ENCODE results near the gene CALN1. TPM values are rescaled to one million over a fixed set of nuclear protein-coding genes. Genes with fewer than 3 reads are reported as not detected.

Gene CALN1
- total and polyA plus RNA-seq, 3 donors from 2014 or later, result 4.3 to 6.2 (median 4.4) TPM

- Histone ChIP-seq H3K27me3 (no peaks in the 10 kb centered on the region), H3K36me3 (ENCODE audit: low read depth, missing control alignments) (no peaks in the 10 kb centered on the region), H3K27ac (no peak overlapping the region), H3K9me3 (no peaks in the 10 kb centered on the region), H3K4me1 (no peaks in the 10 kb centered on the region), H3K4me3 (no peak overlapping the region)
- intact Hi-C loops (cut with DNase I; ENCODE audit: low total_unique reads), result no loop called here
- DNase-seq, result no peak
- TF ChIP-seq POLR2A (IDR thresholded peaks at IDR 0.05) (no peak), CTCF (IDR thresholded peaks at IDR 0.05) (no peak)
- 94% methylated on average over 3 of the region's 3 CpGs for WGBS, 2 donors
Measured at GRCh38 chr7:72021716-72022115, 390.4 kb downstream of the CALN1 start.

DNA sequence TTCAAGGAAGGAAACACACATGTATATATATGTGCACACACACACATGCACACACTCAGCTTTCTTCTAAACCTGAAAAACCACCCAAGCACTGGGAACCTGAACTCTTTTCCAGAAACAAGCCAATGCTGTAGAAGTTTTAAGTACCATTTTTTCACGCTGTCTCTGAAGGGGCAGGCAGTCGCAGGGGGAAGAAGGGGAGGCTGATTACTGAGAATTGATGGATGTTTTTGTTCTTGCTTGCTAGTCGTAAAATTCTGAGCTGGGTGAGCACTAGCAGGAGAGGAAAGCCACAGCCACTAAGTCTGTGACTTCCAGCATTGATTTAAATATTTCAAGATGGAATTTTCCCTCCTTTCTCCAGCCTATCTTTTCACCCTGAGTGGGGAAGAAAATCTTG, 391.8 kb downstream of the CALN1 start:
- Histone ChIP-seq H3K4me1 (no peaks in the 10 kb centered on the region), H3K4me3 (no peak overlapping the region), H3K27me3 (no peaks in the 10 kb centered on the region), H3K36me3 (ENCODE audit: low read depth, missing control alignments) (no peaks in the 10 kb centered on the region), H3K9me3 (no peaks in the 10 kb centered on the region), H3K27ac (no peak overlapping the region)
- intact Hi-C loops (cut with DNase I; ENCODE audit: low total_unique reads), result no loop called here
- no peak for DNase-seq
- TF ChIP-seq CTCF (IDR thresholded peaks at IDR 0.05), result no peak
- TF ChIP-seq POLR2A (IDR thresholded peaks at IDR 0.05), result no peak
- 48 to 57% methylated on average over 3 of the region's 3 CpGs for WGBS, 2 donors

GRCh38 chr7:72019436-72019835, 392.7 kb downstream of the CALN1 start:
- intact Hi-C loops (cut with DNase I; ENCODE audit: low total_unique reads), result no loop called here
- Histone ChIP-seq H3K36me3 (ENCODE audit: low read depth, missing control alignments) (no peaks in the 10 kb centered on the region), H3K4me3 (no peak overlapping the region), H3K27ac (no peak overlapping the region), H3K9me3 (no peaks in the 10 kb centered on the region), H3K27me3 (no peaks in the 10 kb centered on the region), H3K4me1 (no peaks in the 10 kb centered on the region)
- no peak for TF ChIP-seq CTCF (IDR thresholded peaks at IDR 0.05)
- no peak for TF ChIP-seq POLR2A (IDR thresholded peaks at IDR 0.05)
- 95 to 100% methylated on average over 2 of the region's 2 CpGs for WGBS, 2 donors
- no peak for DNase-seq

GRCh38 chr7:72017756-72018155, 394.4 kb downstream of the CALN1 start:
- 75% methylated on average over 6 of the region's 6 CpGs for WGBS, 2 donors
- no peak overlapping the region for H3K27ac ChIP-seq
- no peaks in the 10 kb centered on the region for H3K27me3 ChIP-seq
- no peaks in the 10 kb centered on the region for H3K9me3 ChIP-seq
- TF ChIP-seq CTCF (IDR thresholded peaks at IDR 0.05), result no peak
- no peak for TF ChIP-seq POLR2A (IDR thresholded peaks at IDR 0.05)
- no peak overlapping the region for H3K4me3 ChIP-seq
- DNase-seq, result no peak
- H3K36me3 ChIP-seq (ENCODE audit: low read depth, missing control alignments), result no peaks in the 10 kb centered on the region
- intact Hi-C loops (cut with DNase I; ENCODE audit: low total_unique reads), result no loop called here
- no peaks in the 10 kb centered on the region for H3K4me1 ChIP-seq

GRCh38 chr7:72016574-72016973, 395.6 kb downstream of the CALN1 start:
- Histone ChIP-seq H3K27me3 (no peaks in the 10 kb centered on the region), H3K9me3 (no peaks in the 10 kb centered on the region), H3K36me3 (ENCODE audit: low read depth, missing control alignments) (no peaks in the 10 kb centered on the region), H3K4me3 (no peak overlapping the region), H3K4me1 (no peaks in the 10 kb centered on the region), H3K27ac (no peak overlapping the region)
- no peak for DNase-seq
- intact Hi-C loops (cut with DNase I; ENCODE audit: low total_unique reads), result no loop called here
- TF ChIP-seq CTCF (IDR thresholded peaks at IDR 0.05) (no peak), POLR2A (IDR thresholded peaks at IDR 0.05) (no peak)
- WGBS, 2 donors, result 83 to 97% methylated on average over 3 of the region's 3 CpGs
